IPS DF 4.7 (cell line): ENCODE results near the gene PDCD2L.
"Not testable (repeated sequence)": the region's sequence is repeated elsewhere in the genome, so short reads cannot be mapped to it uniquely, and the experiment has no call there.

Experiments used
- DNase-seq: peaks from one replicate; pipeline ENCODE4 v3.0.0-alpha.2; 2013; ENCODE audit warnings: low spot score; ENCODE audit errors: extremely low read depth

Gene PDCD2L

GRCh38 chr19:34409189-34410164 is 5.3 kb downstream of the PDCD2L start:
- DNase-seq: no peak

- DNase-seq: no peak
Measured at GRCh38 chr19:34411216-34411615, 7.0 kb downstream of the PDCD2L start.

GRCh38 chr19:34416021-34416545 is 11.9 kb downstream of the PDCD2L start:
- DNase-seq: no peak

DNA sequence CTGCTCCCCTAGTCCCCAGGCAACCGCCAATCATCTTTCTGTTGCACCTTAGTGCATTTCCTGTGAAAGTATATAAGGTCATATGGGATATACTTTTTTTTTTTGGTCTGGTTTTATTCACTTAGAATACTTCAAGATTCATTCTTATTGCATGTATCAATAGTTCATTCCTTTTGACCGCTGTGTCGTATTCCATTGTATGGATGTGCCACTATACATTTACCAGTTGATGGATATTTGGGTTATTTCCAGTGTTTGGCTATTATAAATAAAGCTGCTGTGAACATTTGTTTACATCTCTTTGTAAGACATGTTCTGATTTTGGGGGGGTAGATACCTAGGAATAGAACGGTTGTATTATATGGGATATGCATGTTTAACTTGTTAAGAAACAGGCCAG is 14.1 kb downstream of the PDCD2L start:
- no peak for DNase-seq

DNA sequence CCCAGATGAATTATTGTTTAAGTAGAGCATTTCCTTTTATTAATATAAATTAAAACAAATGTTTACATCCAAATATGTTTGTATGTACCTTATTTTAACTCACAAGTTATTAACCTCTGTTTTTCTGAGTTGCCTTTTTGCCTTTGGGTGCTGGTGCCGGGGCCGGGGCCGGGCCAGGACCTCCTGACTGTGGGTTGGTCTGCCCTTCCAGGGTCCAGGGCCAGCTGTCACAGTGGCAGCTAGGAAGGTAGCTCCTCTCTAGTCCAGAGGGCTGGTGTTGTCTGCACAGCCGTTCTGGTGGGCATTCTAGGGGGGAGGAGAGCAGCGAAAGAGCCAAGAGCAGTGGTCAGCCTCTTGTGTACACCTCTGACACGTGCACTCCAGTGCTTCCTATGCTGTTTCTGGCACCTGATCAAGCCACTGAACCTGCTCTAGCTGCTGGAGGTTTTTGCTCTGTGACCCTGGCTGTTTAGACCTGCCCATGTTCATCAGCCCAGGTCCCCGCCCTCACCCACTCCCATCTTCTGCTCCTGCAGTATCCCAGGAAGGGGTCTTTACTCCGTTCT is 22.0 kb downstream of the PDCD2L start:
- DNase-seq: no peak

DNA sequence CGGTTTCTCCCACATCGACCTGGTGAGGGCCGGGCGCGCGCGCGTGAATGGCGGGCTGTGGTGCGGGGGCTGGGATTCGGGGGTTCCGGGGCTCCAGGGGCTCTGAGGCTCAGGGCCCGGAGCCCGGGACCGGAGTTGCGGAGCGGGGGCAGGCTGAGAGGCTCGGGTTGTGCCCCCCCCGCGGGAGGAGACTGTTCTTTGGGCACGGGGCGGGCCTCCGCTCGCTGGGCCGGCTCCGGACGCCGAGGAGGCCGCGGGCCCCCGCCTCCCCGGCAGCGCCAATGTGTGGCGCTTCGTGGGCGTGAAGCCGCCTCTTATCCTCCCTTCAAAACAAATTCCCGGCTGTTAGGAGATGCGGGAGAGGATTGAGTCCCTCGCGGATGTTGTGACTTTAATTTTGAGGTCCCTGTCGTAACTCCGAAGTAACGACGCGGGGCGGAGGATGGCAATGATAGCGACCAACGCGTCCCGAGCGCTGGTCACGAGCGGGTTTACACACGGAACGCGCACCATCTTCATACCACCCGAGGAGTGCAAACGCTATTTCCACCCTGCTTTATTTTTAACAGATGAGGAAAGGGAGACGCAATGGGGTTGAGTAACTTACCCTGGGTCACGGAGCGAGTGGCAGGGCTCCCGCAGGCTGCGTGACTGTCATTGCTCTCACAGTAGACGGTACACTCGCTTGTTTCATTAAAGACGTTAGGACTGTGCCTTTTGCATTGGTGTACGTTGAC is 24.5 kb downstream of the PDCD2L start:
- DNase-seq: no peak

GRCh38 chr19:34429553-34429952 is 25.4 kb downstream of the PDCD2L start:
- no peak for DNase-seq

DNA sequence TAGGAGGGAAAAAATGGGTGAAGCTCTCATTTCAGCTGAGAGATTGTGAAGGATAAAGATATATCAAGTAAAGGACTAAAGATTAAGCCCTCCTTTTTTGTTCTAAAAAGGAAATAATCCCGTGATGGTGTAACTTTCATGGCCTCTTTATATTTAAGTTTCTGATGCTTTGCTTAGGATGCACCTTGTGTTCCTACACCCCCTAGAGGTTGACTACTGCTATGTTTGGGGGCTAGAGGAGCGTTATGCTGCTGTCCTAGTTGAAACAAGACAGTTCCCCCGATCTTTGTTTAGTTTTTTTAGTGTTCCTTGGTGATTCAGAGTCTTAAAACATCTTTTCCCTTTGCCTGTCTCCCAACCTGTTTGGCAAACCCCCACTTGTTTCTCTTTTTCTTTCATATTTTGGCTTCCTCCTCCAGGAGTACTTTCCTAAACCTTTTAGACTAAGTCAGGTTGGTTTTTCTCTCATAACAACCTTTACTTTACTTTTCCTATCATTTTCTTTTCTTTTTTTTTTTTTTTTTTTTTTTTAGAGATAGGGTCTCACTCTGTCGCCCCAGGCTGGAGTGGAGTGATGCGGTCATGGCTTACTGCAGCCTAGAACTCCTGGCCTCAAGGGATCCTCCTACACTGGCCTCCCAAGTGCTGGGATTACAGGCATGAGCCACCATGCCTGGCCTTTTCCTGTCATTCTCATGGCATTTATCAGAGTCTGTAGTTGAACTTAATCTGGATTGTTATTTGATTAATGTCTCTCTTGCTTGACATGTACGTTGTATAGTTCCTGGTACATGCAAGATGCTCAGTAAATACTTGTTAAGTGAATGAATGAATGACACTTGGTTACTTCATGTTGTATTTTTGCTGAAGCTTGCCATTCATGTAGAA is 26.8 kb downstream of the PDCD2L start:
- DNase-seq: no peak

DNA sequence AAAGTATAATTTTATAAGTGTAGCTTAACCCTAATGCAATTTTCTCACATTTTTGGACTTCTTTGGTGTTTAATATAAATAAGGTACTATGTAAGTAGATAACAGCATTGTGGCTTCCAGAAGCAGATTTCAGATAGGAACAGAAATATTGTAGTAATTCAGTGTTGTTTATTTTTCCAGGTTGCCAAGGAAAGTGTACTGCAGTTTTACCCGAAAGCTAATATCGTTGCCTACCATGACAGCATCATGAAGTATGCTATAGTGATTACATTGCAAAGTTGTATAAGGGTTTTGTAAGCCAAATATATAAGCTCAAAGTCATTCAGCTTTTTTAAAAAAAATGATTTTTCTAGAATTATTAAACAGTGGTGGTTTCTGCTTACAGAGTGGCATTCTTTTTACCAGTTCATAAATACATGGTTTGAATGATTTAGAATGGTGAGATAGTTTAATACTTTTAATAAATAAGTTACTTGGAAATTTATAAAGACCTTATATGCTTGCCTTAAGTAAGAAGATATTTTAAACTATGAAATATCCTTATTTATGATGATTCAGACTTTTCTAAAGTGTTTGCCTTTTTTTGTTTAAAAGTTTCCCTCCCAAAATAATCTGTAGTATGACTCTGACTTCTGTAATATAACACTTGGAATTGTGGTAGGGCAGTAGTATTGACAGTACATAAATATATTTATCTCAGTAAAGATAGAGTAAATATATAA is 27.6 kb downstream of the PDCD2L start:
- DNase-seq: no peak

GRCh38 chr19:34432797-34433196 is 28.6 kb downstream of the PDCD2L start:
- no peak for DNase-seq

GRCh38 chr19:34436716-34437115 is 32.5 kb downstream of the PDCD2L start:
- DNase-seq: no peak

GRCh38 chr19:34448191-34448590 is 44.0 kb downstream of the PDCD2L start:
- no peak for DNase-seq

DNA sequence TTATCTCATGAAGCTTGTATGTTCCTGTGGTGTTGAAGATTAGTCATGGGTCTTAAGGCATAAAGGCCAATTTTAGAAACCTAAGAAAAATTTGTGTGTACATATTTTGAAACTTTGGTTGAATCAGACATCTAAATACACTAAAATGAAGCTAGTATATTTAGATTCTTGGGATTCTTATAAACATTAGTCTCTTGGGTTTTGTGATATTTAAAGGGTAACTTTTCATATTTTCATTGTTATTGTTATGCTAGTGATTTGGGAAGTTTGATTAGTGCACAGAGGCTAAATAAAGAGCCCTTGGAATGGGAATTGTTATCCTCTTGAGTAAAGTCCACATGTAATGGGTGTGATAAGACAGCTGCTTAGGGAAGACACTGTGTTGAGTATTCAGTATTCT is 48.5 kb downstream of the PDCD2L start:
- DNase-seq: no peak

- no peak for DNase-seq
Measured at GRCh38 chr19:34454091-34454490, 49.9 kb downstream of the PDCD2L start.

DNA sequence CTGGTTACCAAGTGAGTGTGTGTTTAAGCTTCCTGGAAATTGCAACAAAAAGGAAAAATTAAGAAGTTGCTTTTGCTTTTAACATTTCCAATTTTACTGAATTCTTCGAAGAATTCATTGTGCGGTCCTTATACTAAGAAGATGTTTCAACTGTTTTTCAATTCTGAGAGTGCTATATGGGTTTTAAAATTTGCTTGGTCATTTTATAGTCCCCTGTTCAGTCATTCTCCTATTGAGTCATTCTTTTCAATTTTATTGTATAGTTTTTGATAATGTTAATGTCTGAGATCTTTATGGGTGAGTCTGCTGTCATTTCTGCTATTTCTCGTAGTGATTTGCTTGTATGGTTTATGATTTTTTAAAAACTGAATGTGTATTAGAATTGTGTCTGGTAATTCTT is 50.5 kb downstream of the PDCD2L start:
- DNase-seq: no peak

- DNase-seq: not testable (repeated sequence)
Measured at GRCh38 chr19:34455783-34456480, 51.7 kb downstream of the PDCD2L start.

DNA sequence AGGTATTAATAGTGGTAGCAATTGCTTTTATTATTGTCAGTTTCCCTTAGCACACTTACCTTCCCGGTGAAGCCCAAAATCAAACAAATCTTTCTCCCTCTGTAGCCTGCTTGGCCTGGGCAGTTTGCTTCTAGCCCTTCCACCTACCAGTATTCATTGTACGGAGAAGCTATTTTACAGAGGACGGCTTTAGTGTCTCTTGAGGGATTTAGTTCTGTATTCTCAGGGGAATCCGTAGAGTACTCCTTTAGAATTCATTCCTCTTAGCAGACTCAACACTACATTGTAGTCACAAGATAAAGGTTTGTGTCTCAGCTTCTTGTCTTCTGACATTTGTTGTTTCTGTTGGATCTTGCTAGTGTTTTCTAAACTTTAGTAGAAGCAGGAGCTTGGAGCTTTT is 53.2 kb downstream of the PDCD2L start:
- DNase-seq: no peak

DNA sequence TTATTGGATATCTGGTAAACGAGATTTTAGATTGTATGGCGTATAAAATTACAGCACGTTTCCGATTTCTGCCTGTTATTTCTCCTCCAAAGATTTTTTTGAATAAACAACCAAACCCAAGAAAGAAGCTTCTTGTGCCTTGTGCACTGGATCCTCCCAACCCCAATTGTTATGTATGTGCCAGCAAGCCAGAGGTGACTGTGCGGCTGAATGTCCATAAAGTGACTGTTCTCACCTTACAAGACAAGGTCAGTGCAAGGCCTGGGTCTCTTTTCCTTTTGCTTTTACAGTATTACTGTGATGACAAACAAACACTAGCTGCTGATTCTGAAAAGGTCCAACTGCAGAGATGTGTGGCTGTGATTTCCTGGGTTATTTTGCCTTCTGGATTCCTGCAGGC is 54.5 kb downstream of the PDCD2L start:
- no peak for DNase-seq

DNA sequence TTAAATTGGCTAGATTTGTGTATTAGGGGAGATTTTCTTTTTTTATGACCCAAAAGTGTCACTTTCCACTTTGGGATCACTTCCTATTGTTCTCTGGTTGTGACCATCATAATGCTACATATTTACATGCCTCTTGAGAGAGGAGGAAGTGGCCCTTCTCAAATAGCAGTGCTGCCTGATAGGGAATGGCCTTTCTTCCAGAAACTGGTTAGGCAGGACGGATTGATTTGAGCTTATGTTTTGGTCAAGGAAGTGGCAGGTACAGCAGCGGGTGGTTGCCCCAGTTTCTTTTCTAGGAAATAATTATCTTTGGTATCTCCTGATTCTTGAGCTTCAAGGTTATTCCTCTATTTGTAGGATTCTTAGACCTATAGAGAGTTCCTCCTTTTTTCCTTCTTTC is 55.4 kb downstream of the PDCD2L start:
- DNase-seq: no peak
